Activated naive CD4-positive, alpha-beta T cell treated with Interleukin-2 at 50 U/mL for 16 hours (primary cell): ENCODE results near the gene NPC2.
"Not testable (repeated sequence)": the region's sequence is repeated elsewhere in the genome, so short reads cannot be mapped to it uniquely, and the experiment has no call there.

ENCODE experiments used
- DNase-seq: peaks from one replicate; pipeline ENCODE4 v3.0.0-alpha.2; 2020

The NPC2 gene

GRCh38 chr14:74492776-74493342 lies at the start of gene NPC2:
Gene NPC2, minus strand, starts transcription at chr14:74493305. Its CDS starts 31 bp downstream, at chr14:74493274.
- no peak for DNase-seq

- no peak for DNase-seq
Observed at GRCh38 chr14:74542056-74542685, 49.1 kb upstream of the NPC2 start.

- no peak for DNase-seq
Observed at GRCh38 chr14:74541225-74541624, 48.1 kb upstream of the NPC2 start.

- DNase-seq, result no peak
Observed at GRCh38 chr14:74539503-74539902, 46.4 kb upstream of the NPC2 start.

DNA sequence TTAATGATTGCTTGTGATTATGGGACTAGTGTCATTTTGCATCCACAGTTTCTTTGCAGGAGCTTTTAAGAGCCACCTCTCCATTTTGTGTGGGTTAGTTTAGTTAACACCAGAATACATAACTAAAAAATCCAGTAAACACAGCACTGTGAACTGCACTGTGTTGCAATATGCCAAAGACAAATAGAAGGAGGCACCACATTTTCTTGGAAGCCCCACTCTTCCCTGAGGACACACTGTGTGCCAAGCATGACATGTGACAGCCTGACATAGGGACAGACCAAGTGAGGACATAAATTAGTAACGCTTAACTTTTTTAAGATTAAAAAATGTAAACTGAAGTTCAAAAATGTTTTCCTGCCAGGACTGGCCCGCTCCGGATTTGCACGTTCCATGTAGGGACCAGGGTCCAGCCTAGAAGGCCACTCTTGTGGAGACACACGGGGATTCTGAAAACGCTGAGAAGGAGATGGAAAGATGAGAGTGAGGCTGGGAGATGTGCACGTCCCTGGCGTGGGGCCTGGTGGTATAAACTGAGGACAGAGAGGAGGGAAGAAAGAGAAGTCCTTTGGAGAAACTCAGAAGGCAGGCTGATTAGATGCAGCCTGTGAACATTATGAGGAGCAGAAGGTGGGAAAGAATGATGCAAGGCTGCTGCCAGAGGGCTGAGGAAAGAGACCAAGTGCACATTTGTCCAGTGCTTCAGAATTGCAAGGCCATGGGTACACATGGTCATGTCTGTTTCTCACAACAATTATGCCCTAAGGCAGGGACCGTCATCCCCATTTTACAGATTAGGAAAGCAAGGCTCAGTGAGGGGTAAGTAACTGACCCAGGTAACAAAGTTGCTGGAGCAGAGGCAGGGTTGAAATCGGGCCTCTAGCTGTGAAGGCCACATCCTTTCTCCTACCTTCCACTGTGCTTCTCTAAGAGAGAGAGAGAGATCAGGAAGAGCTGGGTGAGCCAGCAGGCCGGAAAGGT lies 45.6 kb upstream of the NPC2 start:
- no peak for DNase-seq

DNA sequence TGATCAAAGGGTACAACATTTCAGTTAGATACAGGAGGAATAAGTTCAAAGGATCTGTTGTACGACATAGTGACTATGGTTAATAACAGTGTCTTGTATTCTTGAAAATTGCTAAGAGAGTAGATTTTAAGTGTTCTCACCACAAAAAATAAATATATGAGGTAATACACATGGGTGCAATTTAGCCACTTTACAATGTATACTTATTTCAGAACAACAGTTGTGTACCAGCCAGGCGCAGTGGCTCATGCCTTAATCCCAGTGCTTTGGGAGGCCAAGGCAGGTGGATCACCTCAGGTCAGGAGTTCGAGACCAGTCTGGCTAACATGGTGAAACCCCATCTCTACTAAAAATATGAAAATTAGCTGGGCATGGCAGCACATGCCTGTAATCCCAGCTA lies 43.2 kb upstream of the NPC2 start:
- DNase-seq, result not testable (repeated sequence)

- DNase-seq, result no peak
Observed at GRCh38 chr14:74535756-74536325, 42.7 kb upstream of the NPC2 start.

DNA sequence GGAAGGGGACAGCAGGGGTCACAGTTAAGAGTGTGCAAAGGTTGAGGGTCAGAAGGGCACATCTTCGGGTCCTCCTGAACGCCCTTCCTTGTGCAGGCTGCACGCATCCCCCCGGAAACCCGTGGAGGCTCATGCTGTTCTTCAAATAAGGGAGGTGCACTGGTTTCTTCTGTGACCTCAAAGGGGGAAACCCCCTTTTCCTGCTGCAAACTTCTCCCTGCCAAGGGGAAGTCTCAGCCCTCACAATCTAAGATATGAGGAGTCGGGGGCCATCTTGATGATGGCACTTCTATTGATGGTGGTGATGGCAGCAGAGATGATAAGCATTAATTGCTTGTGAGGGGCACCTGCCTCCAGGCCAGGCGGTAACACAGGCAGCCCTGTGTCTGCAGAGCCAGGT lies 40.5 kb upstream of the NPC2 start:
- DNase-seq, result no peak

GRCh38 chr14:74532246-74532645 lies 39.1 kb upstream of the NPC2 start:
- no peak for DNase-seq

DNA sequence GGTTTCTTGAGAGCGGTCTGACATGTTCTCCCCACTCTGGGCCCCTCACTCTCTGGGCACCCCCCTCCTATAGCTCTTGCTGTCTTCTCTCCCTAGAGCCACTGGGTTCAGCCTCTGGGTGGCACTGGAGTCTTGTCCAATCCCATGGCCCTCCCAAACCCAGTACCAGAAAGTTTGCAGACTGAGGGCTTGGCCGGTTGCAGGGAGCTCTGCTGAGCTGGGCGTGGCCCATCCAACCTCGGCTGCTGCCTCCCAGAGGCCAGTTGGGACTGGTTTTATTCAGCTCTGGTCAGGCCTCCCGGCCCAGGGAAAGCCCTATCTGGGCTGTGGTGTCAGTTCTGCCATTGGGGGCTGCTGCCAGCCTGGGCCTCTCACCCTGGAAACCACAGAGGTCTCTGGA lies 38.4 kb upstream of the NPC2 start:
- DNase-seq, result no peak

DNA sequence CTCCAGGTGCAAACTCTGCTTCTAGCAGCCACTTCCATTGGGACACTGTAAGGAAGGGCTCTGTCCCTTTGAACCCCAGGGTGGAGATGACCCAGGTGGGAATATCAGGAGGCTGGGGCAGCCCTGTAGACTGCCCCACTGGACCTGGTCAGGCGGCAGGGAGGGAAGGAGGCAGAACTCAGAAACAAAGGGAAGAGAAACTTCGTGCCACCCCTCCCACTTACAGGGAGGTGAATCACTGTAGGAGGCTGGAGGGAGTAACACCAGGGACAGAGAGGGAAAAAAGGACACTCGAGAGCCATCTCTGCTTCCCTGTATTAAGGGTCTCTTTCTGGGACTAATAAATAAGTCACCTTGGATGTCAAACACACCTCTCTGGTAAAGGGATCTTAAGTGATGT lies 37.9 kb upstream of the NPC2 start:
- DNase-seq, result no peak

DNA sequence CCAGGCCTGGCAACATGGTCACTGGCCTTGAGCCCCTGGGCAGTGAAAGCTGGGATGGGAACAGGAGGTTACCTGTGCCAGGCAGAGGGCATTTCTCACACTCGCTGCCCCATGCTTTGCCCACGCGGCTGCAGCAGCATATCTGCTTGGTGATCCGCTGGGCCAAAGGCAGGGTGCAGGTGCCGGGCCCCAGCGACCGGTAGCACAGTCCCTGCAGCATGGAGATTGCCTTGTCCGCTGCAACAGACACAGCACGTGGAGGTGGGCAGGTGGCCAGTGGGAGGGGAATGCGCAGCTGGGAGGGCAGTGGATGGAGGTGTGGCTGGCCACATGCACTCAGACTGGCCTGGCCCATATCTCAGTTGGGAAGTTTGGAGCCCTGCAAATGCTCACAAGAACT lies 35.8 kb upstream of the NPC2 start:
- DNase-seq, result no peak

DNA sequence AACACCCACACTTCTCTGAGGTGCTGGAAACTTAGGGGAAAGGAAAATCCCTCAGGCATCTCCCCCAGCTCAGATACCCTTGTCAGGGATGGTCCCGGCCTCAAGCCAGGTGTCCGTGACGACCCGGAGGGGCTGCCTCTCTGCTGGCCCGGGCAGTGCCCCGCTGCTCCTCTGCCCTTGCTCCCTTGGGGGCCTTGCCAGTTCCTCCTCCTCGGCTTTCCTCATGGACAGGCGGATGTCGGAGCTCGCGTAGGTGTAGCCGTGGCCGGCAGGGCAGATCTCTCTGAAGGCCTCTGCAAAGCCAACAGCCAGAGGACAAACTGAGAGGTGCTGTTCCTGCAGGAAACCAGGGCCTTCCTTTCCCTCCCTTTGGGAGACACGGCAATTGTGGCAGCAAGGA lies 35.3 kb upstream of the NPC2 start:
- no peak for DNase-seq

- no peak for DNase-seq
Observed at GRCh38 chr14:74527736-74528280, 34.7 kb upstream of the NPC2 start.

- no peak for DNase-seq
Observed at GRCh38 chr14:74526854-74527585, 33.9 kb upstream of the NPC2 start.

GRCh38 chr14:74525361-74525851 lies 32.3 kb upstream of the NPC2 start:
- DNase-seq, result no peak

GRCh38 chr14:74524812-74525135 lies 31.7 kb upstream of the NPC2 start:
- no peak for DNase-seq

DNA sequence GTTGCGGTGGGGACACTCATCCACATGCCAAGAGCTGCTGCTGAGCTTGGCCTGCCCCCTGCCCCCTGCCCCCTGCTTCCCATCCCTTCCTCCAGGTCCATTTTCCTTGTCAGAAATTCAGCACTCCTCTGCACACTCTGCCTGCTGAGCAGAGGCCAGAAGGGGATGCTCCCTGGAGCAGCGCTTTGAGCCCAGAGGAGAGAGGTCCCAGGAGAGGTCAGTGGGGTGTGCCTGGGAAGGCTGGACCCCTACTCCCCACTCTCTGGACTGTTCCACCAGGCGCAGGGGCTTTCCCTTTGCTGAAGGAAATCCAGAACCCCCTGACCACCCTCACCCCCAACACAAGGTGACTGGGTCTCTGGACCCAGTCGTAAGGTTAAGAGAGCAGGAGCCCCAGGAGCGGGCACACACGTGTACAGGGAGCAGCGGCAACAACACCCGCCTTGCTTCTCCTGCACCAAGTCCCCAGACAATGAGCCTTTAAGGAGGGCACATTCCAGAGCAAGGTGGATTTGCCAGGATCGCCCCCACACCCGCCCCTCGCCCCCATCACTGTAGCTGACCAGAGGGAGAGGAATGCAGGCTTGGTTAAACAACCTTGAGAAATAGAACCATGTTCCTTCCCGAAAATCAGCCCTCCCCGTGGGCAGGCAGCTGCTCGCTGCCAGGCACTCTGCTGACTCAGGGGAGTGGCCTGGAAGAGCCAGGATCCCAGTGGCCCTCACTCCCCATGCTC lies 31.1 kb upstream of the NPC2 start:
- no peak for DNase-seq

GRCh38 chr14:74522740-74523139 lies 29.6 kb upstream of the NPC2 start:
- no peak for DNase-seq

DNA sequence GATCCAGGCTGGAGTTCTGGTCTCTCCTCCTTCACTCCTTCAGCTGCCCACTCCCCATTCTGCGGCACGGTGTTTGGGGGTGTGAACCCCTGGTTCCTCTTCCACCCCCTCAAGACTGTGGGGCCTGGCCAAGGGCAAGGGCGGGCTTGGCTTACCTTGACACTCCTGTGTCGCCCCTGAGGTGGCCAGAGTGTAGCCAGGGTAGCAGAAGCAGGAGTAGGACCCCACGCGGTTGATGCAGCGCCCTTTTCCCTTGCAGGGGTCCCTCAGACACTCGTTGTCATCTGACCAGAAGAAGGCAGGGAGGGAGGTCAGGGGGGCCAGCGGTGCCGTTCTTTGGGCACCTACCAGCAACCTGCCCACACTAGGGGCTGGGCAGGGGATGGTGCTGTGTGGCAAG lies 28.7 kb upstream of the NPC2 start:
- no peak for DNase-seq

DNA sequence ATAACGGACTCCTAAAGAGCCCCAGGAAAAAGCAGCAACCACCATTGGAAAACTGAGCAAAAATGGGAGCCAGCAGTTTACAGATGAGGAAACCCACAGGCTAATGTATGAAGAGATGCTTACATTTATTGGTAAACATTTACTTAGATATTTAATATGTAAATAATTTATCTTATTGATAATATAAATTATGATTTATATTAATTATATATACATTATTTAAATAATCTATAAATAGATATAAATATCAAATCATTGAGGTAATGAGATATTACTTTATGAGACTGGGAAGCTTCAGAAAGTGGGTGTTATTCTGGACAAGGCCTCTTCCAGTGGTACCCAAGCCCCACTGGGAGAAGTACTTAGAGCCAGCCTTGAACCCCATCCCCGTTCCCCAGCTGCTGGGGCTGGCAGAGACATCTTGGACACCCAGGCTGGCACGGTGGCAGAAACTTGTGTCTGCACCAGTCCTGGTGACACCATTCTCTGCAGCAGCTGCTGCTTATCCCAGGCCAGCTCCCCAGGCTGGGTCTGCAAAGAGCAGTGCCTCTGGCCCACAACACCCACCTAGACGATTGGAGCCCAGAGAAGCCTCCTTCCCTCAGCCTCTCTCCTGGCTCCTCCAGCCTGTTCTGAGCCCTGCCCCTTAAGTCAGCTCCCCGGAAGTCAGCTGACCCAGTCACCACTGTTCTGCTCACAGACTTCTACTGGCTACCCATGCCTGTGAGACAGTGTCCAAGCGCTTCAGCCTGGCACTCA lies 26.4 kb upstream of the NPC2 start:
- no peak for DNase-seq
